ENCODE data around the gene TMEM132E.
"Not testable (repeated sequence)": the region's sequence is repeated elsewhere in the genome, so short reads cannot be mapped to it uniquely, and the experiment has no call there.

The TMEM132E gene

GRCh38 chr17:34579017-34579946 is at the start of gene TMEM132E:
Gene TMEM132E, plus strand, starts transcription at chr17:34579582. Its CDS starts 1,495 bp downstream, at chr17:34581077.
- no peak for DNase-seq (ENCODE audit: low spot score)

GRCh38 chr17:34530918-34531317 is 48.5 kb upstream of the TMEM132E start:
- no peak for DNase-seq (ENCODE audit: low spot score)

GRCh38 chr17:34532281-34533065 is 46.9 kb upstream of the TMEM132E start:
- DNase-seq (ENCODE audit: low spot score) = no peak

- DNase-seq (ENCODE audit: low spot score) = no peak
Observed at GRCh38 chr17:34533806-34534527, 45.4 kb upstream of the TMEM132E start.

GRCh38 chr17:34537445-34537844 is 41.9 kb upstream of the TMEM132E start:
- no peak for DNase-seq (ENCODE audit: low spot score)

- not testable (repeated sequence) for DNase-seq (ENCODE audit: low spot score)
Observed at GRCh38 chr17:34538582-34538981, 40.8 kb upstream of the TMEM132E start.

GRCh38 chr17:34539881-34540280 is 39.5 kb upstream of the TMEM132E start:
- no peak for DNase-seq (ENCODE audit: low spot score)

GRCh38 chr17:34542700-34543336 is 36.6 kb upstream of the TMEM132E start:
- peak; percentile 56 for DNase-seq (ENCODE audit: low spot score)

GRCh38 chr17:34547453-34548063 is 31.8 kb upstream of the TMEM132E start:
- no peak for DNase-seq (ENCODE audit: low spot score)

- DNase-seq (ENCODE audit: low spot score) = no peak
Observed at GRCh38 chr17:34549966-34550365, 29.4 kb upstream of the TMEM132E start.

GRCh38 chr17:34553907-34554306 is 25.5 kb upstream of the TMEM132E start:
- no peak for DNase-seq (ENCODE audit: low spot score)

- DNase-seq (ENCODE audit: low spot score) = no peak
Observed at GRCh38 chr17:34556384-34556783, 23.0 kb upstream of the TMEM132E start.

GRCh38 chr17:34556931-34557330 is 22.5 kb upstream of the TMEM132E start:
- no peak for DNase-seq (ENCODE audit: low spot score)

- DNase-seq (ENCODE audit: low spot score) = no peak
Observed at GRCh38 chr17:34561328-34561727, 18.1 kb upstream of the TMEM132E start.

GRCh38 chr17:34562387-34562786 is 17.0 kb upstream of the TMEM132E start:
- peak; percentile 1 for DNase-seq (ENCODE audit: low spot score)

GRCh38 chr17:34565713-34566112 is 13.7 kb upstream of the TMEM132E start:
- DNase-seq (ENCODE audit: low spot score) = no peak

- DNase-seq (ENCODE audit: low spot score) = no peak
Observed at GRCh38 chr17:34566201-34566600, 13.2 kb upstream of the TMEM132E start.

- DNase-seq (ENCODE audit: low spot score) = no peak
Observed at GRCh38 chr17:34566873-34567272, 12.5 kb upstream of the TMEM132E start.

- no peak for DNase-seq (ENCODE audit: low spot score)
Observed at GRCh38 chr17:34567691-34568465, 11.5 kb upstream of the TMEM132E start.

- no peak for DNase-seq (ENCODE audit: low spot score)
Observed at GRCh38 chr17:34568953-34569352, 10.4 kb upstream of the TMEM132E start.

- no peak for DNase-seq (ENCODE audit: low spot score)
Observed at GRCh38 chr17:34569591-34569990, 9.8 kb upstream of the TMEM132E start.

All from CD4-positive, alpha-beta T cell treated with Interleukin-2 at 100 ng/mL for 4 hours (primary cell).